Right cardiac atrium (tissue), 5 donors: Measurements from ENCODE around the gene GOLIM4. TPM values are rescaled to one million over a fixed set of nuclear protein-coding genes. Genes with fewer than 3 reads are reported as not detected.
A peak's percentile ranks its signal among the peaks of the same experiment; 100 is the strongest.

Source experiments
- ATAC-seq, 2 donors: fragments of 200-7000 bp; cut with Tn5 transposase; one replicate each; pipeline versions ENCODE4 v1.8.0 to v1.9.1; 2020; ENCODE audit warnings: moderate library complexity in 2 of 2, mild to moderate bottlenecking in 1 of 2
- DNase-seq, 3 donors: peaks; one replicate each; pipeline ENCODE4 v3.0.0-alpha.2; 2020
- H3K27ac ChIP-seq: one replicate; pipeline ENCODE4 v1.5.1; 2013; ENCODE audit warnings: mild to moderate bottlenecking, low read length, control low read depth, moderate library complexity
- H3K27me3 ChIP-seq: one replicate; pipeline ENCODE4 v1.6.1; 2013; ENCODE audit not compliant: control insufficient read depth, insufficient read depth
- H3K4me1 ChIP-seq: one replicate; pipeline ENCODE4 v1.6.1; 2013; ENCODE audit warnings: low read length; ENCODE audit not compliant: control insufficient read depth, insufficient read depth
- H3K4me3 ChIP-seq: one replicate; pipeline ENCODE4 v1.5.1; 2013; ENCODE audit warnings: low read length, control low read depth
- H3K9me3 ChIP-seq: one replicate; pipeline ENCODE4 v1.6.1; 2013; ENCODE audit warnings: low read length; ENCODE audit not compliant: control insufficient read depth
- WGBS: extraction: QIAGEN DNeasy Blood & Tissue Kit; methylation state at CpG from one replicate; pipeline ENCODE4 v1.1.7; 2013; 5-methylcytosine and 5-hydroxymethylcytosine counted together
- intact Hi-C, 4 donors: fragments of 100-400 bp; cut with DNase I; formaldehyde crosslinking; loops; one replicate each; pipeline versions ENCODE4 v1.11.0 to v1.14.0; 2022 to 2023
- polyA plus RNA-seq: library from polyadenylated mRNA; stranded (reverse); fragments of 200-250 nt; gene quantifications from one replicate; pipeline ENCODE4 v1.2.3, GENCODE V29; 2013
- total RNA-seq, 4 donors: library from RNA; stranded (reverse); fragmentation: NEBNext Ultra II Directional; extraction: Animal tissue kit (Norgen Biotek cat#: 25700); gene quantifications; one replicate each; pipeline ENCODE4 v1.2.1, GENCODE V29; 2021
- donor health status: healthy with polysubstance abuse.
- donor health status: DM: no; HTN: yes; CAD: no.
- donor health status: DM: no; HTN: no; CAD: no.
- donor health status: DM: no; HTN: yes; CAD: no; lungs with severe emphysema.
- donor health status: DM: yes; HTN: yes; CAD: no.

GOLIM4 gene
- total and polyA plus RNA-seq, 5 donors: 33.5 to 73.7 (median 65.3) TPM

GRCh38 chr3:168097381-168097780 lies 1.7 kb upstream of the GOLIM4 start:
- Histone ChIP-seq H3K4me3 (no peak overlapping the region), H3K9me3 (no peaks in the 10 kb centered on the region), H3K27ac (no peak overlapping the region), H3K4me1 (no peaks in the 10 kb centered on the region), H3K27me3 (no peaks in the 10 kb centered on the region)
- ATAC-seq (no peak), DNase-seq (no peak)
- intact Hi-C loops: loop anchor here in 1 of 4 donors (5.0 kb wide), 1 partner anchor 45 kb away; no protein-coding TSS in a partner anchor

GRCh38 chr3:168096210-168096652 lies 507 bp upstream of the GOLIM4 start:
- Histone ChIP-seq H3K4me3 (peak overlapping the region; percentile 64), H3K9me3 (no peaks in the 10 kb centered on the region), H3K27ac (peak overlapping the region; percentile 74), H3K27me3 (no peaks in the 10 kb centered on the region), H3K4me1 (no peaks in the 10 kb centered on the region)
- WGBS: under 1% methylated on average over 17 of the region's 17 CpGs
- peak; percentile 53 to 64 for ATAC-seq
- peak; percentile 72 to 76 (median 75) for DNase-seq
- intact Hi-C loops: loop anchor here in 1 of 4 donors (5.0 kb wide), 1 partner anchor 44 kb away; no protein-coding TSS in a partner anchor

DNA sequence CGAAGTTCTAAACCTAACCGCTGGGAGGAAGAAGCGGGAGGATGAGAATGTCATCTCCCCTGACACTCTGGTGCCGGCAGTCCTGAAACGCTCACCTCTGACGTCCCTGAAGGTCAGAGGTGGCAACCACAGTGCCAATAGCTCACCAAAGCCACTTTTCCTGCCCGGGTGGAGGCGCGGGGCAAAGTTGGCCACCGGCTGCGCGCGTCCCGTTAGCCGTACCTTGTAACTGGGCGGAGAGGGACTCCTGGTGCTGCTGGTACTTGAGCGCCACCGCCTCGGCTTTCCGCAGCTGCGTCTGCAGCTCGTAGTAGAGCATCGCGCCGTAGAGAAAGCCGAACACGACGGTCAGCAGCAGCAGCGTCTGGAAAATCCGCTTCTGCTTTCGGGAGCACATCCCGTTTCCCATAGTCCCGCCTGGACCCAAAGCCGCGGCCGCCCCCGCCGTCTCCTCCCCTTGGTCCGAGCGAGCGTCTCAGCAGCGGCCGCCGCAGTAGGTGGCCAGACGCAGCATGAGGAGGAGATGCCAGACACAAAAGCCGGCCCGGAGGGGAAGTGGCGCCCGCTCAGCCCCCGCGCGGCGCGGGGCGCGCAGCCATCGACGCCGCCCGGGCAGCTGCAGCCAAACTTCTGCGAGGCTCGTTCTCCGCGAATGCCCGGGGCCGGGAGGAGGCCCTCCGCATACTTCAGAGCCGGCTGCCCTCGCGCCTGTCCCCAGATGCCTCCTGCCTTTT lies 680 bp downstream of the GOLIM4 start:
- peak; percentile 71 to 88 (median 86) for DNase-seq
- no peaks in the 10 kb centered on the region for H3K27me3 ChIP-seq
- H3K4me1 ChIP-seq: no peaks in the 10 kb centered on the region
- whole genome bisulfite sequencing: under 1% methylated on average over 70 of the region's 70 CpGs
- intact Hi-C loops: loop anchor here in 1 of 4 donors (5.0 kb wide), 1 partner anchor 43 kb away; no protein-coding TSS in a partner anchor
- ATAC-seq: peak; percentile 53 to 56
- H3K4me3 ChIP-seq: peak overlapping the region; percentile 64
- no peaks in the 10 kb centered on the region for H3K9me3 ChIP-seq
- peak overlapping the region; percentile 96 for H3K27ac ChIP-seq

DNA sequence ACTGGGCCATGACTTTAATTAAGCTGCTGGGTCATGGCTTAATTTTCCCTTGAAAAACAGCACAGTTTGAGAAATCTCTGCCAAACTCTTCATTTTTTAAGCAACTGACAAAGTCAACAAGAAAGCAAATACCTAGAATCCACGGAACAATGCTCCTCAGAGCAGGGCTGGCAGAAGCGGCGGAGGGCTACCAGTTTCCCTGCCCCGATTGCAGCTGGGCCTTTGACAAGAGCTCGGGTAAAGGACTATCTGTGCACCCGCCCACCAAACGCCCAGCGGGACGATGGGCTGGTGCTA lies 1.2 kb downstream of the GOLIM4 start:
- peak overlapping the region; percentile 64 for H3K4me3 ChIP-seq
- peaks cover 2% of the 10 kb centered on the region for H3K4me1 ChIP-seq
- peak overlapping the region; percentile 96 for H3K27ac ChIP-seq
- under 1% methylated on average over 9 of the region's 9 CpGs for WGBS
- no peaks in the 10 kb centered on the region for H3K9me3 ChIP-seq
- no peaks in the 10 kb centered on the region for H3K27me3 ChIP-seq
- ATAC-seq: peak in 1 of 2 donors; percentile 37
- intact Hi-C loops: no loop called here
- peak in 2 of 3 donors; percentile 80 to 83 for DNase-seq

DNA sequence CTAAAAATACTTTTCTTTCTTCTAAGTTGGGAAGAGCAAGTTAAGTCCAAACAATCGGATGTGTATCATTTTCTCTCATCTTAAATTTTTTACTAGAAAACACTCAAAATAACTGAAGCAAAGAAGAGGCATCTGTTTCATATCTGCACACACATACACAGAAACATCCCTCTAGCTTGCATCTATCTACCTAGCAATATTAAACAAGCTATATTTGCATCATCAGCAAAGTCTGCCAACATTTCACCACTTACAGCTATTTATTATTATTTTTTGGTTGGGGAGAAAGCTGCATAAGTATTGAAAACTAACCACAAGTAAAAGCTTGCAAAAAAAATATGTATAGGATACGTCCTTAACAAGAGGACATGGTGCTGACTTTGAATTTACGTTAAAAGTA lies 1.9 kb downstream of the GOLIM4 start:
- 36% methylated on average over 3 of the region's 3 CpGs for WGBS
- Histone ChIP-seq H3K4me3 (peak overlapping the region; percentile 64), H3K27ac (no peak overlapping the region), H3K27me3 (no peaks in the 10 kb centered on the region), H3K4me1 (peaks cover 3% of the 10 kb centered on the region), H3K9me3 (no peaks in the 10 kb centered on the region)
- DNase-seq (no peak), ATAC-seq (no peak)
- intact Hi-C loops: no loop called here

DNA sequence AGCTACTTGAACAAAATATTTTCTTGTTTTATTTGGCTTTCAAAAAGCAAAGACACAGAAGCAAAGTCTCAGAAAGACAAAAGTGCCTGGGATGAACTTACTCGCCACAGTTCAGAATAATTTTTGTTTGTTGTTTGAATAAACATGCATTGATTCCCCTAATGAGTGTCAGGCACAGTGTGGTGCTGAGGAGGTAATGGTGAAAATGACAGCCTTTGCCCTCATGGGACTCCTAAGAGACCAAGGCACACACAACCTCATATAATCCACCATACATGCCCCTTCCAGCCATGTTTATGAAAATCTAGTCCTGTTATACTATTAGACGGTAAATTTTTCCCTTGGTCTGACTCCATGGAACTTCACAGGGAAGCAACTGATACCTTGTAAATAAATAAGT lies 2.5 kb downstream of the GOLIM4 start:
- 43% methylated on average over 2 of the region's 2 CpGs for WGBS
- ATAC-seq (no peak), DNase-seq (no peak)
- intact Hi-C loops: no loop called here
- Histone ChIP-seq H3K27me3 (no peaks in the 10 kb centered on the region), H3K9me3 (no peaks in the 10 kb centered on the region), H3K27ac (peak overlapping the region; percentile 67), H3K4me3 (peak overlapping the region; percentile 64), H3K4me1 (peaks cover 3% of the 10 kb centered on the region)

DNA sequence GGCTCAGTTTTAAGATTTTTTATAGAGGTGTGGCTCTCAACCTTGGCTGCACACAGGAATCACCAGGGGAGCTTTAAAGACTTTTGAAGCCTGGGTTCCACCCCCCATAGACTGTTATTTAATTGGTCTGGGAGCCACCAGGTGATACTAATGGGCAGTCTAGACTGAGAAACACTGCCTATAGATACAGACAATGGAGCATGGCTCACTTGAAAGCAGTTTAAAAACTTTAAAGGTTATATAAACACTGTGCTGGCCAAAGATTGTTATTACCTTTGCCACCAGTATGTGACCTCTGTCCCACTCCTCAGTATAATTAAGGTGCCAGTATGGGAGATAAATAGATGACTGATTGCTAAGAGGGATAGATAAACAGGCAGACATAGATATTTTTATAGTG lies 3.8 kb downstream of the GOLIM4 start:
- no peak overlapping the region for H3K27ac ChIP-seq
- no peaks in the 10 kb centered on the region for H3K9me3 ChIP-seq
- H3K4me3 ChIP-seq: no peak overlapping the region
- no peaks in the 10 kb centered on the region for H3K27me3 ChIP-seq
- DNase-seq (no peak), ATAC-seq (no peak)
- intact Hi-C loops: no loop called here
- peaks cover 3% of the 10 kb centered on the region for H3K4me1 ChIP-seq

DNA sequence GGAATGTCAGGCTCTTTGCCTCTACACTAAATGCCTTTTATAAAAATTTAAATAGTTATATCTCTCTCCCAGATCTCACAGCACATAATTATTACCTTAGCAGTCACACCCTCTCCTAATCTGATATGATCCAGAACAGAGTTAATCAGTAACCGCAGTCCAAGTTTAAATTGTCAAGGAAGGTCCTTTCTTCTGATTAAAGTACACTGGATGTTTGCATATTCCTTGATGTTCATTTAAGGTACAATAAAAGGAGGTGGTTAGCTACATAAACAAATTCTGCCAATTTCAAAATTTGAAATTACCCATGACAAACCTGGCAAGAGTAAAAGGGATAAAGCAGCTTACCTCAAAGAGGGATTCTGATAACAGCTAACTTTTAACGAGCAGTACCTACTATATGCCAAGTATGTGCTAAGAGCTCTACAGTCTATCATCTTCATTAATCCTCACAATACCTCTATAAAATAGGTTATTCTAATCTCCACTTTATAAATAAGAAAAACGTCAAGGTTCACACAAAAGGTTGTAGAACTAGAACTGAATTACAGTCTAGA lies 4.3 kb downstream of the GOLIM4 start:
- DNase-seq (no peak), ATAC-seq (no peak)
- intact Hi-C loops: no loop called here
- H3K9me3 ChIP-seq: no peaks in the 10 kb centered on the region
- H3K27me3 ChIP-seq: no peaks in the 10 kb centered on the region
- H3K27ac ChIP-seq: no peak overlapping the region
- WGBS: 52% methylated on average over 3 of the region's 3 CpGs
- no peak overlapping the region for H3K4me3 ChIP-seq
- peaks cover 3% of the 10 kb centered on the region for H3K4me1 ChIP-seq

DNA sequence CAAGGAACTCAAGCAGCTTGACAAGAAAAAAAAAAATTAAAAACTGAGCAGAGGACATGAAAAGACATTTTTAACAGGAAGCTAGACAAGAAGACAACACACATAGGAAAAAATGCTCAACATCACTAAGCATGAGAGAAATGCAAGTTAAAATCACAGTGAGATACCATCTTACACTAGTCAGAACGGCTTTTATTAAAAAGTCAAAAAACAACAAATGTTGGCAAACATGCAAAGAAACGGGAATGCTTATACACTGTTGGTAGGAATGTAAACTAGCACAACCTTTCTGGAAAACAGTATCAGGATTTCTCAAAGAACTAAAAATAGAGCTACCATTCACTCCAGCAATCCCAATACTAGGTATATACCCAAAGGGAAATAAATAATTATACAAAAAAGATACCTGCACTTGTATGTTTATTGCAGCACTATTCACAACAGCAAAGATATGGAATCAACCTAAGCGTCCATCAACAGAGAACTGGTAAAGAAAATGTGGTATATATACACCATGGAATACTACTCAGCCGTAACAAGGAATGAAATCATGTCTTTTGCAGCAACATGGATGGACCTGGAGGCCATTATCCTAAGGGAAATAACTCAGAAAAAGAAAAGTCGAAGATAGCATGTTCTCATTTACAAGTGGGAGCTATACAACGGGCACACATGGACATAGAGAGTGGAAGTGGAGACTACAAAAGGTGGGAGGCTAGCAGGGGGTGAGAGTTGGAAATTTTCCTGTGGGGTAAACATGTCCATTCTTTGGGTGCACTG lies 5.2 kb downstream of the GOLIM4 start:
- Histone ChIP-seq H3K27me3 (no peaks in the 10 kb centered on the region), H3K4me3 (no peak overlapping the region), H3K9me3 (no peaks in the 10 kb centered on the region), H3K4me1 (peaks cover 3% of the 10 kb centered on the region), H3K27ac (peak overlapping the region; percentile 7)
- 79% methylated on average over 6 of the region's 6 CpGs for WGBS
- intact Hi-C loops: no loop called here
- ATAC-seq (no peak), DNase-seq (no peak)

- WGBS: 90% methylated on average over 4 of the region's 4 CpGs
- Histone ChIP-seq H3K9me3 (no peaks in the 10 kb centered on the region), H3K4me1 (peaks cover 3% of the 10 kb centered on the region), H3K4me3 (no peak overlapping the region), H3K27me3 (no peaks in the 10 kb centered on the region), H3K27ac (no peak overlapping the region)
- no peak for ATAC-seq
- DNase-seq: no peak
- intact Hi-C loops: no loop called here
Observed at GRCh38 chr3:168089179-168089771, 6.4 kb downstream of the GOLIM4 start.
